HEK293 (cell line): ENCODE measurements around the gene ABI3.

Experiments
- BCL11B ChIP-seq: fragments of 450-650 bp; formaldehyde crosslinking; IDR thresholded peaks from 2 replicates; pipeline ENCODE4 v1.5.1; 2016; ENCODE audit warnings: low read depth, missing biosample characterization, missing genetic modification characterization
- EGR2 ChIP-seq: fragments of 450-650 bp; formaldehyde crosslinking; IDR thresholded peaks from 2 replicates; pipeline ENCODE4 v1.5.1; 2016; ENCODE audit warnings: low read depth, missing biosample characterization, missing genetic modification characterization
- ELK4 ChIP-seq: IDR thresholded peaks from 2 replicates; pipeline ENCODE4 v1.6.1; 2011; ENCODE audit warnings: mild to moderate bottlenecking, low read depth, low read length, borderline replicate concordance
- KLF7 ChIP-seq: fragments of 450-650 bp; formaldehyde crosslinking; IDR thresholded peaks from 2 replicates; pipeline ENCODE4 v1.5.1; 2016; ENCODE audit warnings: missing biosample characterization, missing genetic modification characterization, borderline replicate concordance
- MYNN ChIP-seq: fragments of 450-650 bp; formaldehyde crosslinking; IDR thresholded peaks from 2 replicates; pipeline ENCODE4 v1.5.1; 2016; ENCODE audit warnings: missing biosample characterization, missing genetic modification characterization, borderline replicate concordance
- PRDM6 ChIP-seq: fragments of 450-650 bp; formaldehyde crosslinking; IDR thresholded peaks from 2 replicates; pipeline ENCODE4 v1.5.1; 2017; ENCODE audit warnings: missing biosample characterization, missing genetic modification characterization
- TRIM28 ChIP-seq: IDR thresholded peaks from 2 replicates; pipeline ENCODE4 v1.6.1; 2011; ENCODE audit warnings: low read length, control low read depth, borderline replicate concordance
- ZBTB26 ChIP-seq: fragments of 450-650 bp; formaldehyde crosslinking; optimal IDR thresholded peaks from 2 replicates; pipeline ENCODE3; 2016; ENCODE audit warnings: missing biosample characterization, mild to moderate bottlenecking, missing genetic modification characterization
- ZEB2 ChIP-seq: fragments of 450-650 bp; formaldehyde crosslinking; IDR thresholded peaks from 2 replicates; pipeline ENCODE4 v1.5.1; 2016; ENCODE audit warnings: missing biosample characterization, missing genetic modification characterization
- ZFP37 ChIP-seq: fragments of 450-650 bp; formaldehyde crosslinking; IDR thresholded peaks from 2 replicates; pipeline ENCODE4 v1.5.1; 2016; ENCODE audit warnings: missing biosample characterization, missing genetic modification characterization
- ZNF10 ChIP-seq: fragments of 450-650 bp; formaldehyde crosslinking; IDR thresholded peaks from 2 replicates; pipeline ENCODE4 v1.5.1; 2017; ENCODE audit warnings: missing biosample characterization, missing genetic modification characterization
- ZNF155 ChIP-seq: fragments of 450-650 bp; formaldehyde crosslinking; IDR thresholded peaks from 2 replicates; pipeline ENCODE4 v1.5.1; 2016; ENCODE audit warnings: missing biosample characterization, missing genetic modification characterization
- ZNF221 ChIP-seq: fragments of 450-650 bp; formaldehyde crosslinking; IDR thresholded peaks from 2 replicates; pipeline ENCODE4 v1.5.1; 2017; ENCODE audit warnings: missing biosample characterization, missing genetic modification characterization, borderline replicate concordance
- ZNF26 ChIP-seq: fragments of 450-650 bp; formaldehyde crosslinking; IDR thresholded peaks from 2 replicates; pipeline ENCODE4 v1.5.1; 2016; ENCODE audit warnings: missing biosample characterization, missing genetic modification characterization
- ZNF292 ChIP-seq: fragments of 450-650 bp; formaldehyde crosslinking; IDR thresholded peaks from 2 replicates; pipeline ENCODE4 v1.5.1; 2016; ENCODE audit warnings: low read depth, missing biosample characterization, missing genetic modification characterization, borderline replicate concordance
- ZNF311 ChIP-seq: fragments of 450-650 bp; formaldehyde crosslinking; IDR thresholded peaks from 2 replicates; pipeline ENCODE4 v1.5.1; 2017; ENCODE audit warnings: missing biosample characterization, missing genetic modification characterization, borderline replicate concordance
- ZNF362 ChIP-seq: fragments of 450-650 bp; formaldehyde crosslinking; IDR thresholded peaks from 2 replicates; pipeline ENCODE4 v1.5.1; 2016; ENCODE audit warnings: missing biosample characterization, missing genetic modification characterization
- ZNF398 ChIP-seq: fragments of 450-650 bp; formaldehyde crosslinking; IDR thresholded peaks from 2 replicates; pipeline ENCODE4 v1.5.1; 2017; ENCODE audit warnings: missing biosample characterization, missing genetic modification characterization
- ZNF426 ChIP-seq: fragments of 450-650 bp; formaldehyde crosslinking; IDR thresholded peaks from 2 replicates; pipeline ENCODE4 v1.5.1; 2017; ENCODE audit warnings: missing biosample characterization, missing genetic modification characterization, mild to moderate bottlenecking, inconsistent platforms, moderate library complexity
- ZNF501 ChIP-seq: fragments of 450-650 bp; formaldehyde crosslinking; IDR thresholded peaks from 2 replicates; pipeline ENCODE4 v1.5.1; 2016; ENCODE audit warnings: missing biosample characterization, missing genetic modification characterization
- ZNF548 ChIP-seq: fragments of 450-650 bp; formaldehyde crosslinking; IDR thresholded peaks from 2 replicates; pipeline ENCODE4 v1.5.1; 2016; ENCODE audit warnings: missing biosample characterization, missing genetic modification characterization
- ZNF580 ChIP-seq: fragments of 450-650 bp; formaldehyde crosslinking; IDR thresholded peaks from 2 replicates; pipeline ENCODE4 v1.5.1; 2016; ENCODE audit warnings: missing biosample characterization, missing genetic modification characterization
- ZNF658 ChIP-seq: fragments of 450-650 bp; formaldehyde crosslinking; IDR thresholded peaks from 2 replicates; pipeline ENCODE4; 2016; ENCODE audit warnings: missing biosample characterization, missing genetic modification characterization
- ZNF747 ChIP-seq: fragments of 450-650 bp; formaldehyde crosslinking; IDR thresholded peaks from 2 replicates; pipeline ENCODE4 v1.5.1; 2016; ENCODE audit warnings: missing biosample characterization, missing genetic modification characterization
- ZNF843 ChIP-seq: fragments of 450-650 bp; formaldehyde crosslinking; IDR thresholded peaks from 2 replicates; pipeline ENCODE4 v1.5.1; 2016; ENCODE audit warnings: missing biosample characterization, missing genetic modification characterization

ABI3 gene

GRCh38 chr17:49223517-49224197 lies 13.2 kb downstream of the ABI3 start (continued):
- TF ChIP-seq ZNF580 (tag by site-specific recombination) (no peak), ZNF747 (tag by site-specific recombination) (no peak), MYNN (tag by site-specific recombination) (no peak), ZNF426 (tag by site-specific recombination) (no peak), ZNF398 (tag by site-specific recombination) (no peak), EGR2 (tag by site-specific recombination) (no peak), ZNF10 (tag by site-specific recombination) (no peak), ZNF548 (no peak), ELK4 (no peak), ZNF155 (tag by site-specific recombination) (no peak), ZNF311 (no peak), PRDM6 (no peak), KLF7 (tag by site-specific recombination) (no peak), ZEB2 (tag by site-specific recombination) (no peak), ZNF843 (no peak), ZNF292 (tag by site-specific recombination) (no peak), TRIM28 (no peak), ZNF501 (tag by site-specific recombination) (0 out of 2 replicates have a peak, but pooled peaks have one; percentile 41), ZNF221 (no peak), BCL11B (tag by site-specific recombination) (no peak), ZNF658 (tag by site-specific recombination) (no peak), ZNF26 (tag by site-specific recombination) (no peak), ZBTB26 (no peak), ZFP37 (no peak), ZNF362 (tag by site-specific recombination) (no peak)
